NT2/D1 (cell line): ENCODE results near the gene LINC00632.
"Not testable (repeated sequence)": the region's sequence is repeated elsewhere in the genome, so short reads cannot be mapped to it uniquely, and the experiment has no call there.

Source experiments
- DNase-seq: peaks from one replicate; pipeline ENCODE4 v3.0.0-alpha.2; 2011; ENCODE audit warnings: low read depth, low spot score
- H3K27me3 ChIP-seq: 2 replicates; pipeline ENCODE4 v1.6.0; 2011; ENCODE audit warnings: mild to moderate bottlenecking; ENCODE audit not compliant: insufficient read length, insufficient read depth
- H3K36me3 ChIP-seq: 2 replicates; pipeline ENCODE4 v1.6.1; 2011; ENCODE audit warnings: mild to moderate bottlenecking, low read length, mixed read lengths; ENCODE audit not compliant: insufficient read depth, insufficient read length
- H3K4me1 ChIP-seq: 2 replicates; pipeline ENCODE4 v1.5.1; 2011; ENCODE audit not compliant: insufficient read depth, insufficient read length
- H3K4me3 ChIP-seq: 2 replicates; pipeline ENCODE4 v1.5.1; 2011; ENCODE audit warnings: low read depth; ENCODE audit not compliant: insufficient read length
- H3K9ac ChIP-seq: 2 replicates; pipeline ENCODE4 v1.6.0; 2011; ENCODE audit warnings: low read depth; ENCODE audit not compliant: insufficient read length
- H3K9me3 ChIP-seq: 2 replicates; pipeline ENCODE4 v1.5.1; 2011; ENCODE audit warnings: mild to moderate bottlenecking, low read length; ENCODE audit not compliant: insufficient read depth
- SUZ12 ChIP-seq: IDR thresholded peaks from 2 replicates; pipeline ENCODE4 v1.6.1; 2011; ENCODE audit not compliant: insufficient read length, insufficient read depth; ENCODE audit errors: extremely low read depth
- YY1 ChIP-seq: IDR thresholded peaks from 2 replicates; pipeline ENCODE4 v1.6.1; 2011; ENCODE audit not compliant: insufficient read length, insufficient read depth
- ZNF274 ChIP-seq: IDR thresholded peaks from 2 replicates; pipeline ENCODE4 v1.6.1; 2011; ENCODE audit warnings: mild to moderate bottlenecking, low read depth, low read length

Gene LINC00632

DNA sequence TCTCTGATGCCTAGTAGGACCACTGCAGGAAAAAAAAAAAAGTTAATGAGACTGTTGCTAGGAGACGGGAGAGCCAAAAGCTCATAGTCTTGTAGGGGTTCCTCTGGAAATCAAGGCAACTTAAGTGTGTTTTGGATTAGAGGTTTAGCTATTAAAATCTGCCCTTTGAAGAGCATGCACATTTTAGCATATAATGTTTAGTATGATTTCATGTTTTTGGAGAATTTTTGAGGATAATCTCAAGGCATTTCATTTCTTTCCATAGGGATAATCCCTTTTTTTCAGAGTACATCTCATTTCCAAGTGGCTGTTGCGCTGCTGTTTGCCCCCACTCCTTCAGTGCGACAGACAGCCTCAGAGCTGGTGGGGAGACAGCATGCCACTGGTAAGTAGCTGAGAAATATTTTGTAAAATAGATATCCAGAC is at the start of gene LINC00632:
Gene LINC00632, plus strand, starts transcription at position 339 of the 426 bp plus-strand sequence.
- no peak for DNase-seq
- Histone ChIP-seq H3K4me1 (no peaks in the 10 kb centered on the region), H3K9me3 (no peaks in the 10 kb centered on the region), H3K4me3 (peak within 1 kb of the TSS; percentile 11), H3K27me3 (no peaks in the 10 kb centered on the region), H3K36me3 (no peaks in the 10 kb centered on the region), H3K9ac (no peak within 1 kb of the TSS)
- no peak for TF ChIP-seq ZNF274
- TF ChIP-seq YY1 = no peak
- no peak for TF ChIP-seq SUZ12

DNA sequence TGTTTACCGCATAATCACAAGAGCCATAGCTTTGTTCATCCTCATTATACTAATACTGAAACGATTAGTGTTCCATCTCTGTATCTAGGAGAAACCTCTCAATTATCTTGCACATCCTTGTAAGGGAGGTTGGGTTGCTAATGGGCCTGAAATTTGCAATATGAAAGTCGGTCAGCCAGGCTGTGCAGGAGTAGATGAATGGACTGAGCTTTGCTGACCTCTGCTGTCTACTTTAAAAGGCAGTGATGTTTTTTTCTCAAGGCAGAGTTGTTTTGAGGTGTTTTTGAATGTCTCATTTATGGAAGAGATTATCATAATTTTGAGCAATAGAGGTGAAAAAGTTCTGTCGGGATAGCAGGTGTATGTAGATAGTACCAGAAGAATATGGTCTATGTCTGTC is 47.9 kb upstream of the LINC00632 start:
- no peak for TF ChIP-seq ZNF274
- no peak for TF ChIP-seq SUZ12
- no peak for TF ChIP-seq YY1
- Histone ChIP-seq H3K9ac (no peak overlapping the region), H3K27me3 (no peaks in the 10 kb centered on the region), H3K4me3 (no peak overlapping the region), H3K9me3 (no peaks in the 10 kb centered on the region), H3K36me3 (no peaks in the 10 kb centered on the region), H3K4me1 (no peaks in the 10 kb centered on the region)
- DNase-seq = no peak

DNA sequence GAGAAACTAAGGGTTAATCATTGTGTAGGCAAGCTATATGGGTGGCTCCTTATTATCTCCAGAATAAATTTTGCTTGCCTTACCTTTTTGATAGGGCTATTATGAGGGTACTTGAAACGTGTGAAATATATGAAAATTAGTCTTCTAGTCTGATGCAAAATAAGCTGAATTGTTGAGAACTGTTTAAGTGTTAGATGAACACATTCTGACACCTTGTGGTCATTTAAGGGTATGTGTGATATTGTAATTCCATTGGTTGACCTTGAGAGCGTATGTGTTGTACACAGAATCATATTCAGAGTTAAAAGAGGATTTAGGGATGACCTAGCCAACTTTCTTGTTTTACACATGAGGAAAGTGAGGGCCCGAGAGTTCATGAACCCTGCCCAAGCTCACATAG is 44.6 kb upstream of the LINC00632 start:
- Histone ChIP-seq H3K9me3 (no peaks in the 10 kb centered on the region), H3K27me3 (no peaks in the 10 kb centered on the region), H3K9ac (no peak overlapping the region), H3K36me3 (no peaks in the 10 kb centered on the region), H3K4me3 (no peak overlapping the region), H3K4me1 (no peaks in the 10 kb centered on the region)
- TF ChIP-seq YY1 = no peak
- TF ChIP-seq SUZ12 = no peak
- no peak for TF ChIP-seq ZNF274
- DNase-seq = no peak

DNA sequence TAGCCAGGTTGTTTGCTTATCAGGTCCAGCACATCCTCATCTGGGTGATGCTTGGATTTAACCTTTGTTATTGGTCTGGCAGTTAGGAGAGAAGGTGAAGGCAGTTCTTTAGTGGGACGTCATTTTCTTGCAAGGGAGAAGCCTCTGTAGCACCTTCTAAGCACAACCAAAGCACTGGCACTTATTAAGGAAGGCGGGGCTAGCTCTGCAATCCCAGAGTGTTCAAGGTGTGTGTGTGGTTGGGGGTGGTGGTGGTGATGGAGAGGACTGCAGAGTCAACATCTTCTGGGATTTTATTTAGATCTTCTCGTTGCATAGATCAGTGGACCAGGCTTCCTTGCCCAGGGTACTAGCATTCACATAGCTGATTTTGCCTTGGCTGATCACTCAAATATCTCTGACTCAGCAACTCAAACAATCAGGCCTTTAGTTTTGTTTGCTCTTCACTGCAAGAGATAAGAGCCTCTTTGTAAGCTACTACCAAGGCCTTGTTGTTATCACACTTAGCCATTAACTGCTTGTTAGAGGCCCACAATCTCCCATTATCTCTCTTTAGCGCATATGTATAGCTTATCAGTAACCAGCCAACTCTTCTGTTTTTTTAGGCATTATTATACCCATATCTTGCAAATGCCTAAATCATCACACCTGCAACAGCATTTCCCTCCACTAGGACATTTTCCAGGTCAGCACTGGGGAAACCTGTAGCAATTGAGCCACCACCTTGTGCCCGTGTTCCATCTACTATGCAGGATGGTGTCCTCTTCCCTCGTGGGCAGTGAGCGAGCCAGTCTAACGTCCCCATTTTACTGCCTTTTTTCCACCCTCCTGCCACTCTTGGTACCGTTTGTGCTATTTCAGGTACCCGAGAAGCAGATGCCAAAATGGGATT is 36.5 kb upstream of the LINC00632 start:
- DNase-seq = no peak

DNA sequence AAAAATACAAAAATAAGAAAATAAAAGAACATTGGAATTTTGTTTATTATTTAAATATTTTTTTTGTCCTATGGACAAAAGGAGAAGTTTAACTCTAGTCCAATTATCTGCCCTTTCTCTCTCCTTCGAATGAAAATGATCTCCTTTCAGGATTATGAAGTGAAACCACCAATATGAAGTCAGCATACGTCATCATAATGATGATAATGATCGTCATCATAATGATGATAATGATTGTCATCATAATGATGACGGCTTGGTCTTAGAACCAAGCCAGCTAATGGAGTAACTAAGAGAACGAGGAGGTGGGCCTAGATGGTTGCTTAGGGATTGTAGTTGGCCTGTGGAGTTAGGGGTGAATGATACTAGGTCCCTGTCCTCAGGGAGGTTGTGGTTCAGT is 21.9 kb upstream of the LINC00632 start:
- Histone ChIP-seq H3K4me3 (no peak overlapping the region), H3K27me3 (no peaks in the 10 kb centered on the region), H3K36me3 (no peaks in the 10 kb centered on the region), H3K4me1 (no peaks in the 10 kb centered on the region), H3K9me3 (no peaks in the 10 kb centered on the region), H3K9ac (no peak overlapping the region)
- no peak for DNase-seq
- no peak for TF ChIP-seq YY1
- no peak for TF ChIP-seq SUZ12
- no peak for TF ChIP-seq ZNF274

More for the DNA sequence above, 36.5 kb upstream of the LINC00632 start:
- H3K36me3 ChIP-seq = no peaks in the 10 kb centered on the region
- H3K9me3 ChIP-seq = no peaks in the 10 kb centered on the region
- H3K4me3 ChIP-seq = no peak overlapping the region
- H3K9ac ChIP-seq = no peak overlapping the region
- no peaks in the 10 kb centered on the region for H3K4me1 ChIP-seq
- TF ChIP-seq YY1 (no peak), ZNF274 (no peak), SUZ12 (no peak)
- no peaks in the 10 kb centered on the region for H3K27me3 ChIP-seq

DNA sequence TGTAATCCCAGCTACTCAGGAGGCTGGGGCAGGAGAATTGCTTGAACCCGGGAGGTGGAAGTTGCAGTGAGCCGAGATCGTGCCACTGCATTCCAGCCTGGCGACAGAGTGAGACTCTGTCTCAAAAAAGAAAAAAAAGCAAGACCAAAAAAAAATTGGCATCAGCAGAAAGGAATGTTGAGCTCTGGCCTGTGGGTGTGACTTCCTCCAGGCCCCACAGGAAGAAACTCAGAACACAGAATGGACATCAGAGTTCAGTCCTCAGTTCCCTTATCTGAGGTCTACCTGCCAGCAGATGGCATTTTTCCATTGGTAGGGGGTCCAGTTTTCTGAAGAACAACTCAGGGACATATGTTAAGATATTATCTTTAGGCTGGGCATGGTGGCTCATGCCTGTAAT is 18.0 kb upstream of the LINC00632 start:
- not testable (repeated sequence) for H3K9ac ChIP-seq, H3K27me3 ChIP-seq, DNase-seq, H3K9me3 ChIP-seq, H3K4me3 ChIP-seq, H3K36me3 ChIP-seq, H3K4me1 ChIP-seq

DNA sequence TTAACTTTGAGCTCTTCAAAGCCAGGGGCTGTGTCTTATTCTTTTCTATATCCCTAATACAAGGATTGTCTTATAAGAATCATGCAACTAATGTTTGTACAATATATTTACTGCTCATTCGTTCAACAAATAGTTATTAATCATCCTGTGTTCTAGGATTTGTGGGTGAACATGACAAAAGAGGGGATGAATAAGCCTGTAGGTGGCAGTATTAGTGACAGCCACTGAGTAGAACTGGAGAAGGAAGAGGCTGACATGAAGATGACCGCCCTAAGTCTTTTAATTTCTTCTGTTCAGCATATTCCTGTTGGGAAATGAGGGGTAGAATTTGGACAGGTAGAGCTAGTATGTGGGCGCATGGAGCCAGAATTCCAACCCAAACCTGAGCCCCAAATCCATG is 11.9 kb upstream of the LINC00632 start:
- H3K27me3 ChIP-seq = no peaks in the 10 kb centered on the region

DNA sequence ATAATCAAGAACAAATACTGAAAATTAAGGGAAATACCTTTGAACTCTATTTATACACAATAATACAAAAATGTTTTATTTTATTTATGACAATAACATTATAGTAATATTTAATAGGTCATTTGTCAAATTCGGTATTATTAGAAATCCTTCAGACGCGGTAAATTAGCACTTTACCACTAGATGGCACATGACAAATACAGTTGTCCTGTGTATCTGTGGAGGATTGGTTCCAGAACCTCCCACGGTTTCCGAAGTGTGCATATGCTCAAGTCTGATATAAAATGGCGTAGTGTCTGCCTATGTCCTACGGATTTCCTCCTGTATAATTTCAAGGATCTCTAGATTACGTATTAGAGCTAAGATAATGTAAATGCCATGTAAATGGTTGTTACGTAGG is 8.1 kb upstream of the LINC00632 start:
- Histone ChIP-seq H3K4me1 (no peaks in the 10 kb centered on the region), H3K9ac (no peak overlapping the region), H3K9me3 (no peaks in the 10 kb centered on the region), H3K36me3 (no peaks in the 10 kb centered on the region), H3K4me3 (no peak overlapping the region), H3K27me3 (no peaks in the 10 kb centered on the region)
- no peak for TF ChIP-seq SUZ12
- TF ChIP-seq ZNF274 = no peak
- TF ChIP-seq YY1 = no peak
- DNase-seq = no peak

More for the DNA sequence above, 11.9 kb upstream of the LINC00632 start:
- H3K4me1 ChIP-seq = no peaks in the 10 kb centered on the region
- H3K36me3 ChIP-seq = no peaks in the 10 kb centered on the region
- H3K9ac ChIP-seq = no peak overlapping the region
- TF ChIP-seq SUZ12 = no peak
- TF ChIP-seq ZNF274 = no peak
- TF ChIP-seq YY1 = no peak
- no peak for DNase-seq
- H3K9me3 ChIP-seq = no peaks in the 10 kb centered on the region
- H3K4me3 ChIP-seq = no peak overlapping the region
